Effector CD8-positive, alpha-beta T cell (primary cell): Measurements from ENCODE around the gene FAIM2.

Source experiments
- DNase-seq: peaks from one replicate; lab custom pipeline; 2025; lab: John Stamatoyannopoulos, UW

FAIM2 gene

DNA sequence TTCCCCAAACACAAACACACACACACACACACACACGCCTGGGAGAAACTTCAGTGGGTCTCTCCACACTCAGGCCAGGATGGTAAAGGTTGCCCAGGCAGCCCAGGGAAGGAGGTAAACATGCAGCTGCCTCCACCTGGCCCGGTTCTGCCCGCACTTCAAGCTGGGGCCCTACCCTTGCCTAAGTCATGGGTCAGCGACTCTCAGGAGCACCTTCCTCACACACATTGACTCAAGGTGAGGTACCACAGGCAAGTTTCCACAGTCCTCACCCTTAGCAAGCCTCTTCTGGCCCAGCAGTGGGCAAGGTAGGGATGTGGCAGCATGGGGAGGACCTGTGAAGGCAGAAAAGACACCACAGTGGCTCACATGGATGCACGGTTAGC is 14.1 kb upstream of the FAIM2 start:
- no peak for DNase-seq

DNA sequence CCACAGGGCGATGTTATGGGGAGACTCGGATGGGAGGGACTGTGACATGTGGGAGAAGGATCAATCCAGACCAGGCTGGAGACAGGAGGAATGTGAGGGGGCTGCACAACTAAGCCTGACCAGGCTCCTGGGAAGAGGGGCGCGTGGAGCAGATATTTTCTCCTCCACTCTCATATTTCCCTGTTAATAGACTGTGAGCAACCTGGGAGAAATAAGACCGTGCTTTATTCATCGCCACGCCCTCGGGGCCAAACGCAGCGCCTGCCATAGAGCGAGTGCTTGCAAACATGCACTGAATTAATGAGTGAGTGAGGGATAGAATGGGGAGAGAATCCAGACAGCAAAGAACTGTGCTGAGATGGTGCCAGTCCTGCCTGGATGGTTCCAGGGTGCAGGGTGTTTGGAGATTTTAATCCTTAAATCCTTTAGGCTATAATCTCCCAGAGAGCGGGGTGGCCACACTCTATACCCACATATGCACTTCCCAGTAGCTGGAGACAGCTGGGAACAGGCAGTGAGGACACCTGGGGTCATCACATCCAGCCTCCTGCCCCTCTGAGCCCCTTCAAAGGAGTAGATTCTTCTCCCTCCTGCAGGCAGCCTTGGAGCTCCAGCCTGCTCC is 13.6 kb upstream of the FAIM2 start:
- DNase-seq: no peak

DNA sequence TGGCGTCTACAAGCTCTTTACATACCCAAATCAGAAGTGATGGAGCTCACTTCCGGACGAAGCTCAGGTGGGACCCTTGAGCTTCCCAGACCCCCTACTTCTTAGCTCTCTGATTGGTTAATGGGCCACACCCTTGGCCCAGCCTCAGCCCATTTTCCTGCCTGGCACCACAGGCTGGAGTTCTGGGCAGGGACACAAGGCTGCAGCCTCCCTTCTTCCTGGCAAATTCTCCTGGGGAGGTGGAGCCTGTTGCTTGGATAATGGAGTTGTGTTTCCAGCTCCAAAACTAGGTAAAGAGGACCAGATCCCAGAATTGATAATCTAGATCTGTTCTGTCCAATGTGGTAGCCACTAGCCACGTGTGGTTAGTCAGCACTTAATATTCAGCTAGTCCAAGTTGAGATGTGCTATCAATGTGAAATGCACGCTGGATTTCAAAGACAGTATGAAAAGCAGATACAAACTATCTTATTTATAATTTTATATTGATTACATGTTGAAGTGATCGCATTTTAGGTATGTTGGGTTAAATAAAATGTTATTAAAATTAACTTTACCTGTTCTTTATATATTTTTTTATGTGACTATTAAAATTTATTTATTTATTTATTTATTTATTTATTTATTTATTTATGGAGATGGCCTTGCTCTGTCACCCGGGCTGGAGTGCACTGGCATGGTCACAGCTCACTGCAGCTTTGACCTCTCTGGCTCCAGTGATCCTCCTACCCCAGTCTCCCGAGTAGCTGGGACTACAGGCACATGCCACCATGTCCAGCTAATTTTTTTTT is 12.6 kb upstream of the FAIM2 start:
- no peak for DNase-seq

DNA sequence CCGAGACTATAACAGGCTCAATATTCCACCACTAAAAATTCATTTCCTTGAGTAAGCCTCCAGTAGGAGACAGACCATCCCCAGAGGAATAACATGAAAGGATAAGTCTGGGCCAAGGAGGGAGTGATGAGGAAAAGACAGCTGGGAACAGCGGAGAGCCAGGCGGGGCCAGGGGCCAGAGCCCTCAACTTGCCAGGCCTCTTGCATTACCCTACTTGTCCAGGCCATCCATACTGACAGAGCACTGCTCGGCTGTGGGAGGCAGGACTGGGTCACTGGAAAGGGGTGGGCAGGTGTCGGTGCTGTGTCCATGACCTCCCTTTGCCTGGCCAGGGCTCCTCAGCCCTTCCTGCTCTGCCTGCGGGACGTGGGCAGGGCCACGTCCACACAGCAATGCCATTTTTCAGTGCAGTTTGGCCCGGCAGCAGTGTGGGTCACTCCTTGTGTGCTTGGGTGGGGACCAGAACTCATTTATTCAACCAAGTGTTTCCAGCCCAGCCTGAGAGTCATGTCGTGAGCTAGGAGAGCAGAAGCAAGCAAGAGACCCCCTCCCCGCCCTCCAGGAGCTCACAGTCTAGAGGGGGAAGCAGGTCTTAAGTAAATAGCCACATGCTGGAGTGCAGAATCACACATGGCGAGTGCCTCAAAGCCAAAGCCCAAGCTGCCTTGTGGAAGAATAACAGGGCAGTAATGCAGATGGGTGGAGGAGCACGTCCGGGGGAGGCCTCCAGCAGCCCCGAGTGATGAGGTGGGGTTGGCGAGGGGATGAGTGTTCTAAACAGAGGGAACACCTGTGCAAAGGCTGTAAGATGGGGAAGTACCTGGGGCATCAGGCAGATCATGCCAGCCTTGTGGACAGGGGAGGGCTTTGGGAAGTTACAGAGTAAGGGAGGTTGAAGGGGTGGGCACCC is 8.9 kb upstream of the FAIM2 start:
- no peak for DNase-seq

DNA sequence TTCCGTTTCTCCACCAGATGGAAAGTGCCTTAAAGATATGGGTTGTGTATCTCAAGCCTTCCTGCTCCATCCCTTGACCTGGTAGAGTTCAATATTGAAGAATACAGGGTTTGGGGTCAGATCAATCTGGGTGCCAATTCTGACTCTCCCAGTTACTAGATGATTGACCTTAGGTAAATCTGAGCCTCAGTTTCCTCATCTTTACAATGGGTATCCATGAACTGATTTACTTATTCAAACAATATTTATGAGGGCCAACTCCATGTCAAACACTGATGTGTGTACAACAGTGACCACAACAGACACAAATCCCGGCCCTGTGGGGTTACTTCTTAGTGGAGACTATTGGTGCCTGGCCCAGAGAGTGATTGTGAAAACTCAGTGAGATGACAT is 7.5 kb upstream of the FAIM2 start:
- no peak for DNase-seq

DNA sequence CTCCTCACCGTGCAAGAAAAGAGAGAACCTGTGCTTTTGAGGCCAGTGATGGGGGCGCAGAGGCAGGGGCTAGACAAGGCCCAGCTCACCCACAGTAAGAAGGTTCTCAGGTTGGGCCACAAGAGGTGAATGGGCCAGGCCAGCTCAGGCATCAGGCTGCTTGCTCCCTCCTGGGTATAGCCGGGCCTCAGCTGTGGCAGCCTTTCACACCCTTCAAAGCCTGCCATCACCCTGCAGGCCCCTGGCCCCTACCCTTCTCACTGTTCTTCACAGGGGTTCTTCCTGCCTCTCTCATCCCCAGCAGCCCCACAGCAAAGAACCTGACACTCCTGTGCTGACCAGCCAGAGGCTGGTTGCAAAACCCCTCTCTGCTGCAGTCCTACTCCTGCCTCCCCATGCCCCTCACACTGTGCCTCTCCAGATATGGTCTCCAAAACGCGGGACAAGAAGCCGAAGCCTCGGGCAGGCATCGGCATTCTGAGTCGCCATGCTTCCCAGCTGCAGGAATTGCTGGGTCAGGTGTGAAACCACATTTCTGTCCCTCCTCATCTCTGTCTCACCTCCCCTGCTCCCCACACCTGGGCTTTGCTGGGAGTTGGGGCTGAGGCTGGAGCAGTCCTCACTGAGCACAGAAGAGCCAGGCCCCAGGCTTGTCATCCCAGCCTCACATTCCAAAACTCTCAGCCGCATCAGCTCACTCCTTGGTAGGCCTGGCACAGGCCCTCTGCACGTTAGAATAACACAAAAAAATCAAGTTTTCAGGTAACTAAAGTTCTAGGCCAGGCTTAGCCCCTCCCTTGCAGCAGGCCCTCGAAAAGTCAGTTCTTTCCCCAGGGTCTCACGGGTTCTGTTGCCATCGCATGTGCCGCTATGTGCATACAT is 6.9 kb upstream of the FAIM2 start:
- DNase-seq: no peak

DNA sequence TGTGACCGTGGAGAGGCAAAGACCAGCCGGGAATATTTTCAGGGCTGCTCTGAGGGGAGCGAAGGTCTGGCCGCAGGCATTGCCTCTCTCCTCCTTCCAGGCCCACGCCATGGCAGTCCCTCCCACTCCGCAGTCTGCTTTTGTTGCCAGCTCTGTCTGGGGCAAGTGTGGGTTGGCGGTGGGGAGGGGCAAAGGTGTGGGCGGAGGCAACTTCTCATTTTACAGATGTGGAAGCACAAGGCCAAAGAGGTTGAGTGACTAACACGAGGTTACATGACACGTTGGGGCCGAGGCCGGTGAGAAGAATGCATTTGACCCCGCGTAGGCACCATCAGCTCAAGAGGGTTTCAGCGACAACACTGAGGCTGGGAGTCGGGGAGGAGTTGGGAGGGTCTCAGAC is 6.1 kb upstream of the FAIM2 start:
- DNase-seq: no peak

DNA sequence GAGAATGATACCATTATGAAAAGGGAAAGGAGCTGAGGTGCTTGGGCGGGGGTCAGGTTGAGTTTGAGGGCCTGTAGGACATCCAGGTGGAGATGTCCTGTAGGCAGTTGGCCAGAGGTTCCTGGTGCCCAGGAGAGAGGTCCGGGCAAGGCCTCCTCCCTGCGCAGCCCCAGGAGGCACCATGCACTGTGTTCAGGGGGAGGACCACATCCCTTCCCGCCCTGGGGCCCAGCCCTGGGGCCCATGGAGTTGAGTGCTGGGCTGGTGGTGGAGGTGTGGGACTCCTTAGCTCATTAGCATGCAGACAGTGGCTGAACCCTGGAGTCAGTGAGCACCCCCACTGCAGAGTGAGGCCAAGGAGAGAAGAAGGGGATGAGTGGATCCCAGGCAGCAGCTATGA is 5.7 kb upstream of the FAIM2 start:
- no peak for DNase-seq

DNA sequence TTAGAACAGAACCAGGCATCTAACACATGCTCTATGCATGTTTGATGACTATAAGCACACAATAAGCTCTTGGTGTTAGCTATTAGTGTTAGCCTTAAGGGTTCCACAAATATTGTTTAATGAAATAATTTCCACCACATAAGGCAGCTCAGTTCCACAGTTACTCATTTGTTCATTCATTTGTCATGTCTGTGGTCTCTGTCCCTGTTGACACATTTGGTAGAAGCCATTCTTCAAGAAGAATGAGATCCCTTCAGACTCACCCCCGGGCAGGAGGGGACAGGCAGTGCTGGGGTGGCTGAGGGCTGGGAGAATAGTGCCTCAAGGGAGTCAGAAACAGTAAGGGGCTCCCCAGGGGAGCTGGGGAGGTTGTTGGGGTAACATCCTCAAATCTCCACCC is 3.7 kb upstream of the FAIM2 start:
- DNase-seq: no peak

DNA sequence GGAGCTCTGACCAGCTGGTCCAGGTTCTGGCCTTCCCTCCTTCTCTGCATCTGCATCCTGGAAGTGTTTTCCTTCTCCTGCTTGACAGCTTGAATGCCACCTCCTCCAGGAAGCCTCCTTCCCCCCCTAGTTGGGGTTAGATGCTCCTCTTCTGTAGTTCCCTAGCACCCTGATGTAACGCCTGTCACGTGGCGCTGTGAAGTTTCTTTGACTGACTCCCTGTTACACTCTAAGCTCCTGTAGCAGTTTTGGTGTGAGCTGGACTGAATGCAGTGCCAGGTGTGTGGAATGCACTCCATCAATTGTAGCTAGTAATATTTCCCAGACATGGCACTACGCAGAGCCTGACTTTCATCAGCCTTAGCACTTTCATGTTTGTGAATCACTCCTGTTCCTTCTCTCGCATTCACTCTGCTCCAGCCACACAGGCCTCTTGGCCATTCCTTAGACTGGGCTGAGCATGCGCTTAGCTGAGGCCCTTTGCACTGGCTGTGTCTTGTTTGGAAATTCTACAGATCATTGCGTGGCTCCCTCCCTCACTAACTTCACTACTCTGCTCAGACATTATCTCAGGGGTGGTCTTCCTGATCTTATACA is 2.1 kb upstream of the FAIM2 start:
- no peak for DNase-seq

DNA sequence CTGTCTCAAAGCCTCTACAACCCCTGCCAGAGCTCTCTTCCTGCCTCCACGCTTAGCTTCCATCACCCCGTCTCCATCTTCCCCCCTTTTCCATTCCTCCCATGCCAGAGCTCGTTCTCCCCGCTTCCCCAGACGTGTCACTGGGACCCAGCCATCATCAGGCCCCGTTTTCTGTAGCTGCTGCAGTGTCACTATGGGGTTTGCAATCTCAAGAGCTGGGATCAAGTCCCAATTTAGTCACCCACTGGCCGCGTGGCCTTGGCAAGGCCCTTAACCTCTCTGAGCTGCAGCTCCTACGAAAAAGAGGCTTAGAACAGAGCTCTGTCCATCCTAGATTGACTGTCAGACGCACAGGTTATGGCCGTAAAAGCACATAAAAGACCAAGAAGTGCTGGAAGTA is 901 bp upstream of the FAIM2 start:
- DNase-seq: no peak

DNA sequence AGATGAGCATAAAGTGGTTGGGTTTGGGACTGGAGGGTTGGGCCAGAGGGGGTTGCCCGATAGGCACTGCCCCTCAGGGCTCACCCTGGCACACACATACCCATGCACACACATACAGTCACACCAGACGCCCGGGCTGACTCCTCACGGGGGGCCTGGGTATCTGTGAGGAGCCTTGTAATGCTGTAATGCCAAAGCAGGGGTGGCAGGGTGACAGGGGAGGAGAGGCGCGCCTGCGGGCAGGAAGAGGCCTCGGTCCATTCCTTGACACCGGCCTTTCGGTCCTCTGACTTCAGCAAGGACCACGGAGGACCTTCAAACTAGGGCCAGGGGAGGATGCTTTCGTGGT is 375 bp downstream of the FAIM2 start:
- DNase-seq: no peak

DNA sequence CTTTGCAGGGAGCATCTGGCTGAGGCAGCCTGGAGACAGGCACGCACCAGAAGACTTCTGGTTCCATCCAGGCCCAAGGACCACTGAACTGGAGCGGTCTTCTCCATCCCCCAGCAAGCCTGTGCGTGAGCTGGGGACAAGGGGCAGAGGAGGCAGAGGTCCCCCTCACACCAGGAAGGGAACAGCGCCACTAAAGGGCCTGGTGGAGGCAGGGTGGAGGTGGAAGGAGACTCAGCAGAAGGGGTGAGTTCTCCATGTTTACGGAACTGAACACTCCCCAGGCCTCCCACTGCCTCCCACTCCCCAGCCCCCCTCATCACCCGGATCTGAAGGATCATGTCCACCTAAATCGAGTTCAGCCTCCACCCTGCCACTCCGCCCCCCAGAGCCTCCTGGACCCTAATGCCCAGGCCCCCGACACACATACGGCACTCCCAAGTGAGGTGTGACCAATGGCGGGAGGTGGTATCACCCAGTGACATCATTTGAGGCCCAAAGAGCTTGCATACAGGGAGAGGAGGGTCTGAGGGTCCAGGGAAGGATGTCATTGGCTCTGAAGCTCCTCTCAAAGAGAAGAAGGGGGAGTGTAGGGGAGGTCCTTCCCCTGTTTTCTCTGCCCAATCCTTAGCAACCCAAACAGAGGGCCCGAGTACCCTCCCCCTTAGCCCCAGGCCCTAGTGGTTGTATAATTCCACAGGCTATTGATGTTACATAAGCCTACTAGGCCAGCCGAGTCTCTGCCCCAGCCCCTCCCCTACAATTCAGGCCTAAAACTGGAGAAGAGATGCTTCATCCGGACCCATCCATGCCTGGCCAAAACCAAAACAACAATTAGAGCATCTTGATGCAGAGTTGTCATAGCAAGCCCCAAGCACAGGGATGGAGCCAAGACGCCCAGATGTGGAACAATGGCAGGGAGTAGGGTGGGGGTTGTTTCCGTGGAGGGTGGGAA is 1.0 kb downstream of the FAIM2 start:
- DNase-seq: no peak

DNA sequence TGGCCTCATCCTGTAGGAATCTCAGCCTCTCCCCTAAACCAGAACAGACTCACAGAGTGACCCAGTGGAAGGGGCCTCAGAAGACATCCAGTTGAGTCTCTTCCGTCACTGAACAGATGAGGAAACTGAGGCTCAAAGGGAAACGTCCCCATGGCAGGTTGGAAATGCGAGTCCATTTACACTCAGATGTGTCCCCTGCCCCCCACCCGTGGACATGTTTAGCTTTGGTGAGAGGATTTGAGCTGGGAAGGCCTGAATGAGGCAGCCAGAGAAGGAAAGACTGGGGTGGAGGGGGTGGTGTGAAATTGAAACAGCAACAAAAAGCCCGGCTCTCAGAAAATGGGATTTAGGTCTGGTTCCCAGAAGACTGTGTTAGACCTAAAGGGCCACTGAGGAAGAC is 1.7 kb downstream of the FAIM2 start:
- DNase-seq: no peak

DNA sequence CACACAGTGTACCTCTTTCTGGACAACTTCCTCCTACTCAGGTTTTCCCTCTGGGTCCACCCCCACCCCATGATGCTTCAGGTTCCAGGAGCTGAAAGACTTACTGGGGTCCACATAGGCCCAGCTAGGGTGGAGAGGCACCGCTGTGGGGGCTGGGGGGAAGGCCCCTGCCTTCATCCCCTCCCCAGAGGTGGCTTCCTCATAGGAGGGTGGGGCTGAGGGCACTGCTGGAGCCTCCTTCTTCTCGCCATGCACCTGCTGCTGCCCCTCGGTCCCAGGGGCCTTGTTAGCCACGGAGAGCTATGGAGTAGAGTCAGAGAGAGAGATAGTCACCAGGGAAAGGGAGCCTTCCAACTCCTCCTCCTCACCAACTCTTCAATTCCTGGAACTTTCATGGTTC is 2.7 kb downstream of the FAIM2 start:
- no peak for DNase-seq

DNA sequence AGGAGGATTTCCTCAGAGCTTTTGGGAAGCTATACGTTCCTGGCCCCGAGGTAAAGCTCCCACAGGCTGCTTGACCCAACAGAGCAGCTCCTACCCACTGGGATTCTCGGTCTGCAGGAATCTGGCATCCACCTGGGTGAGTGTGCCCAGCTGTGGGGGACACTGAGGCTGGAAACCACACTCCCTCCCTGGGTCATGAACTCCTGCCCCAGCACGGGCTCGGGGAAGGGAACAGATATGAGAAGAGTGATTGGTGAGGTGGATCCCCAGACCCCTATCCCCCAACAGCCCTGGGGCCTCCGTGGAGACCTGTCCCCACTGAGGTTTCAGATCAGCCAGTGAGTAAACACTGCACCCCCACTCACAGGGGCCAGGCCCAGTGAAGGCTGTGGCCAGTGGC is 3.3 kb downstream of the FAIM2 start:
- DNase-seq: no peak

DNA sequence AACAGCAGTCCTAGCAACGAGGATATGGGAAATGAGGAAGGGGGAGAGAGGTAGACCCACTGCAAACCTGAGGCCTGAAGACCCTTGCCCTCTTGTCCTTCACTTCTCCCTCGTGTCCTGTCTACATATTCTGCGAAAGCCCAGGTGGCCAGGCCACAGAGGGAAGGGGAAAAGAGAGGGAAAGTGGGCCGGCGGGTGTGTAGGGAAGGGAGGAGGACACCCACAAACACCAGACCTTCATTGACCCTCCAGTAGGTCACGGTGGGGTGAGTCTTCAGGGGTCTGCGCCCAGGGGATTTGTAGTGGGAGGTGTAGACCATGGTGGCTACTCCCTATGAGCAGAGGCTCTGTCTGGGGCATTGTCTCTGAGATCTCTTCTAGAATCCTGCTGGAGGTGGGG is 3.8 kb downstream of the FAIM2 start:
- no peak for DNase-seq

DNA sequence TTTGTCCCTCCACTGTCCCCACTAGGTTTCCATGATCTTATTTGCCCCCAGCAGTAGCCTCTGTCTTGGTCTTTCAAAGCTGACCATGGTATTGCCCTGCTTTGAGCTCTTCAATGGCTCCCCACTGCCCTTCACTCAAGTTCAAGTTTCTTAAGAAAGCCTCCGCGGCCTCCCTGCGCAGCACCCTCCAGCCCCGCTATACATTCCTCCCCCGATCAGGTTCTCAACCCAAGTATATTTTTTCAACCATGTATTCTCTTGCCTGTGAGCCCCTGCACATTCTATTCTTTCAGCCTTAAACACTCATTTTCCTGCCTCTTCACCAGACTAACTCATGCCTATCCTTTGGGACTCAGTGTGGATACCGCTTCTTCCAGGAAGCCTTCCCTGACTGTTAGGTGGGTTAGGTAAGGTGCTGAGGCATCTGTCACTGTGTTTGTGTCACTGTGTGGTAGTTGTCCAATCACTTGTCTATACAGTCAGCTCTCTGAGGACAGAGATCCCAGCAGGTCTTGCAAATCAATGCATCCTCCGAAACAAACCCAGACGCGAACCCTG is 4.3 kb downstream of the FAIM2 start:
- no peak for DNase-seq

DNA sequence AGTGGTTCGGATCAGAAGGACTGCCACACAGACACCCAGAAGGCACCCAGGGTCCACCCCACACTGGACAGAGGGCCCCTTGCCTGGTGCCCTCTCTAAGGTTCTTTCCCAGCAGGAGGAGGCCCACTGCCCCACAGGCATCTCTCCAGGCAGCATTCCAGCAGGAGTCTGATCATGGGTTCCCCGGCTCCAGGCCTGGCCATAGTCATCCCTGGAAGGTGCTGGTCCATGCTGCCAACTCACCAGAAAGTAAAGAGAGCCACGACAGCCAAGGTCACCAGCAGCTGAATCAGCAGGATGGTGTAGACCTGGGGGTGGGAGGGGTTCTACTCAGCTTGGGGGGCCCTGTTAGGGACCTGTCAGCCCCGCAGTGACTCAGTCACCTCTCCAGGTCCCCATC is 6.4 kb downstream of the FAIM2 start:
- no peak for DNase-seq

DNA sequence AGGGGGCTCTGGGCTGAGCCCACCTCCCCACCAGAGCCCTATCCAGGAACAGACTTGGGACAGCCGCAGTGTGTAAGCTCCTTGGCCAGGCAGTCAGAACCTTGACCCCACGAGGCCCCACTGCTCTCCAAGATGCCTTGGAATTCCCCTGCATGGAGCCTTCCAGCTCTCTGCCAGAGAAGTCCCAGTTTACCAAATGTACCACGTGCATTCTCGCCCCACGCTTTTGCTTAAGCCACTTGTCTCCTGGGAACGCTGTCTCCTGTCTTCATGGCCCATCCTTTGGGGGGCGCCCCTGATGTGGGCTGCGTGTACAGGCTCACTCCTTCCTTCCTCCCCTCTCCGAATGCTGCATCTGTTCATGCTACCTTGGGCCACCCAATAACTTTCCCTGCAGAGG is 7.9 kb downstream of the FAIM2 start:
- DNase-seq: no peak
